NT2/D1 (cell line): Measurements from ENCODE around the gene CREB3.

Experiments
- SUZ12 ChIP-seq: IDR thresholded peaks from 2 replicates; pipeline ENCODE4 v1.6.1; 2011; ENCODE audit not compliant: insufficient read length, insufficient read depth; ENCODE audit errors: extremely low read depth
- YY1 ChIP-seq: IDR thresholded peaks from 2 replicates; pipeline ENCODE4 v1.6.1; 2011; ENCODE audit not compliant: insufficient read length, insufficient read depth
- ZNF274 ChIP-seq: IDR thresholded peaks from 2 replicates; pipeline ENCODE4 v1.6.1; 2011; ENCODE audit warnings: mild to moderate bottlenecking, low read depth, low read length

DNA sequence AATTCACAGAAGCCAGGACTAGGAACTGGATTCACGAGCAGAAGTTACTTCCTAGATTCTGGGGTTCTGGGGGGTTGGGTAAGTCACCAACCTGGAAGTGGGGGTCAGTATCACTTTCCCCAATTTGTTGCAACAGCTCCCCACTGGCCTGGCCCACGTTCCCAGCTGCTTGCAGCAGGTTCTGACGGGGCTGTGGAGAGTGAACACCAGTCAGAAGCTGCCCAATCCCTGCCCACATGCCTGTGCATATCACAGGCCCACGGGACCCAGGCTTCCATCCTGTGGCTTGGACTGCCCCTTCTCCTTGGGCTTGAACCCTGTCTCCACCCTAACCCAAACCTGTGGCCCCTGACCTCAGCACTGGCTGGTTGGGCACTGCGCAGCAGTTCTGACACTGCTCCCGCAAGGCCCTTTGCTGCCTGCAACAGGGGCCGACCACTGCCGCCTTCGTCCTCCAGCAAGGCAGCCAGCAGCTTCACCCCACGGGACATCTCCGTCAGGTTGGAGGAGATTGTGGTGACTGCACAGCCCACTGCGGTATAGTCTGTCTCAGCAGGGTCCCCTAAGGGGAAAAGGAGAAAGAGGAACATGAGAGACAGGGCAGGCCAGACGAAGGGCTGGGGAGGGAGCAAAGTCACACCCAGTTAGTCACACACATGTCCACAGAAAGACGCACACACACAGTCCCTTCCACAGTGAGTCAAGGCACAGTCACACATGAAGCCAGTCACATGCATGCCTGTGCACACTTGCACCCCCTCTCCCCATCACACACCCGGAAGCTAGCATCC, 13.6 kb upstream of the CREB3 start:
- TF ChIP-seq YY1, result no peak
- no peak for TF ChIP-seq ZNF274
- TF ChIP-seq SUZ12, result no peak
